ENCODE results near the gene KIAA0825. TPM values are rescaled to one million over a fixed set of nuclear protein-coding genes. Genes with fewer than 3 reads are reported as not detected.

Gene KIAA0825
- total RNA-seq, 2 donors from 2014 or later = 2.6 to 3.0 TPM

GRCh38 chr5:94470802-94471201 lies 147.6 kb downstream of the KIAA0825 start:
- DNase-seq = no peak
- Mint-ChIP-seq H3K27ac (no peak overlapping the region), H3K4me1 (no peaks in the 10 kb centered on the region), H3K4me3 (no peak overlapping the region), H3K36me3 (ENCODE audit: low read depth) (no peaks in the 10 kb centered on the region), H3K27me3 (no peaks in the 10 kb centered on the region)
- no peaks in the 10 kb centered on the region for H3K9me3 ChIP-seq (ENCODE audit: control insufficient read depth, low read length, poor library complexity, severe bottlenecking)
- no peak for ATAC-seq

DNA sequence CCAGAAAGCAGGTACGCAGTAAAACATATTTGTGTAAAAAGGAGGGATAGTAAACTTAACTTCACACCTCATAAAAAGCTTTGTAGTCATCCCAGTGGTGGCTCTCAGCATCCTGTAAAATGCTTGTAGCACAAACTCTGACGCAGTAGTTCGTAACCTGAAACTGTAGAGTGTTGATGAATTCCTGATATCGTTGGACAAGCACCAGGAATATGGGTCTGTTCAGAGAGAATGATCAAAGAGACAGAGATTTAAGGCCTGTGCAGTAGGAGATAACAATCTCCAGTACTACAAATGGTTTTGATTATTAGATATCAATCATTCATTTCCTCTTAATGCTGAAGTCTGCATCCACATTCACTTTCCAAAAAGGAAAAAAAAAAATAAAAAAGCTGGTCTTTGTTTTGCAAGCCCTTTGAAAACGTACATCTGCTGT lies 148.5 kb downstream of the KIAA0825 start:
- no peak for ATAC-seq
- no peaks in the 10 kb centered on the region for H3K27me3 Mint-ChIP-seq
- no peak for DNase-seq
- no peaks in the 10 kb centered on the region for H3K4me1 Mint-ChIP-seq
- H3K36me3 Mint-ChIP-seq (ENCODE audit: low read depth) = no peaks in the 10 kb centered on the region
- H3K9me3 ChIP-seq (ENCODE audit: control insufficient read depth, low read length, poor library complexity, severe bottlenecking) = no peaks in the 10 kb centered on the region
- H3K27ac Mint-ChIP-seq = no peak overlapping the region
- H3K4me3 Mint-ChIP-seq = no peak overlapping the region

DNA sequence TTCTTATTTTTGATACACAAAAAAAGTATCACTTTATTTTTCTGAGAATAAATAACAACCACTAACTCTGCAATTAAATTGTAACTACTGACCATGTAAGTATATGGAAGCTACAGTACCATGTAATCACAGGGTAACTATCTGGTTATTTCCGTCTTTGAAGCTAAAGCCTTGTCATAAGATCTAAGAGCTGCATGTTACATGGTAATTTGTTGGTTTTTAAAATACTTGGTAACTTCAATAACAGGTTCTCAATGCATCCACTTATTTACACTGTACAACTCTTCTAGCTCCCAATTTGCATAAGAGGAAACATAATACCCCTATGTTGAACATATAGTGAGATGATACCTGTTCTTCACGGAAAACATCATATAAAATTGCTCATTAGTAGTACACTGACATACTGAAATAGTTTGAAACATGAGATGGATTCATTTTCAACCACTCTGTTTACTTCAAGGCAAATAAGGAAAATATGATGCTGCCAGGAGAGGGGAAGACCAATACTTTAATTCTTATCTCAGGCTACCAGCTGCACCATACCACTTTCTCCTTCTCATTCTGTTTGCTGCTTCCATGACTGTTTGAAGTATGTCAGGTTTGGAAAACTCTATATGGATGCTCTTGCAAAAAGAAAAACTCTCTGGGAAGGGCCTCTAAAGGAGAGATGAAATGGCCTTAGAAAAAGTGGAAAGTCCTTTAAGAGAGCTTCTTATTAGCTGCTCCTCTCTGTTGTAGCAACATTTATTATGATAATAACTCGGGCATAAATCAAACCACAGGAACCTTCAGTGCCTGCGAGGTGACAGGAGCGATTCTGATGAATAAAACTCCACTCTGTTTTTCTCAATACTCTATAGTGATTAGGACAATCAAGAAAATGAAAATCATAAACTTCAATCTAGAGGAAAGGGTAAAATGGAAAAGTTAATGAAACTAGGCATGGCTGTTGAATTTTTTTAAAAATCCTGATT lies 150.2 kb downstream of the KIAA0825 start:
- Mint-ChIP-seq H3K27ac (no peak overlapping the region), H3K27me3 (no peaks in the 10 kb centered on the region), H3K4me1 (no peaks in the 10 kb centered on the region), H3K4me3 (no peak overlapping the region), H3K36me3 (ENCODE audit: low read depth) (no peaks in the 10 kb centered on the region)
- H3K9me3 ChIP-seq (ENCODE audit: control insufficient read depth, low read length, poor library complexity, severe bottlenecking) = no peaks in the 10 kb centered on the region
- no peak for DNase-seq
- no peak for ATAC-seq

GRCh38 chr5:94467346-94467953 lies 151.0 kb downstream of the KIAA0825 start:
- ATAC-seq (no peak), DNase-seq (no peak)
- H3K9me3 ChIP-seq (ENCODE audit: control insufficient read depth, low read length, poor library complexity, severe bottlenecking) = no peaks in the 10 kb centered on the region
- Mint-ChIP-seq H3K4me3 (no peak overlapping the region), H3K4me1 (no peaks in the 10 kb centered on the region), H3K36me3 (ENCODE audit: low read depth) (no peaks in the 10 kb centered on the region), H3K27me3 (no peaks in the 10 kb centered on the region), H3K27ac (no peak overlapping the region)

- DNase-seq (no peak), ATAC-seq (no peak)
- Mint-ChIP-seq H3K36me3 (ENCODE audit: low read depth) (no peaks in the 10 kb centered on the region), H3K4me3 (no peak overlapping the region), H3K27me3 (no peaks in the 10 kb centered on the region), H3K4me1 (no peaks in the 10 kb centered on the region), H3K27ac (no peak overlapping the region)
- no peaks in the 10 kb centered on the region for H3K9me3 ChIP-seq (ENCODE audit: control insufficient read depth, low read length, poor library complexity, severe bottlenecking)
Measured at GRCh38 chr5:94463739-94464138, 154.7 kb downstream of the KIAA0825 start.

- Mint-ChIP-seq H3K27me3 (no peaks in the 10 kb centered on the region), H3K4me3 (no peak overlapping the region), H3K4me1 (no peaks in the 10 kb centered on the region), H3K36me3 (ENCODE audit: low read depth) (no peaks in the 10 kb centered on the region), H3K27ac (no peak overlapping the region)
- H3K9me3 ChIP-seq (ENCODE audit: control insufficient read depth, low read length, poor library complexity, severe bottlenecking) = no peaks in the 10 kb centered on the region
- no peak for ATAC-seq
- no peak for DNase-seq
Measured at GRCh38 chr5:94461131-94461530, 157.3 kb downstream of the KIAA0825 start.

DNA sequence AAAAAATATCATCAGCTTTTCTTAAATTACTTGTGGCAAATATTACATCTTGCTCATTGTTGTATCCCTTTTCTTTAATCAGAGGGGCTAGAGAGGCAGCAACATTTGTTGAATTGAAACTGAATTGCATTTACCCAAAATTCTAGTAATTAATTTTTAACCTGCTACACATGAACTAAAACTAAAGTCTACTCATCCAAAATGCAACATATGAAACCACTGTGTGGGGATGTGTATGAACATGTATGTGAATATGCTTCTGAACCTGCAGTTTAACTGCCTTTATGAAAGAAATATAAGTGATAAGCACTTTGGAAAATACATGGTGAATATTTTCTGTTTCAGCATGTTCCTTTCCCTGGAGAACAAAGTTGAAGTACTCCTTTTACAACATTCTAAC lies 158.5 kb downstream of the KIAA0825 start:
- H3K4me3 Mint-ChIP-seq = no peak overlapping the region
- no peaks in the 10 kb centered on the region for H3K27me3 Mint-ChIP-seq
- ATAC-seq (no peak), DNase-seq (no peak)
- H3K36me3 Mint-ChIP-seq (ENCODE audit: low read depth) = no peaks in the 10 kb centered on the region
- H3K27ac Mint-ChIP-seq = no peak overlapping the region
- H3K9me3 ChIP-seq (ENCODE audit: control insufficient read depth, low read length, poor library complexity, severe bottlenecking) = no peaks in the 10 kb centered on the region
- H3K4me1 Mint-ChIP-seq = no peaks in the 10 kb centered on the region

DNA sequence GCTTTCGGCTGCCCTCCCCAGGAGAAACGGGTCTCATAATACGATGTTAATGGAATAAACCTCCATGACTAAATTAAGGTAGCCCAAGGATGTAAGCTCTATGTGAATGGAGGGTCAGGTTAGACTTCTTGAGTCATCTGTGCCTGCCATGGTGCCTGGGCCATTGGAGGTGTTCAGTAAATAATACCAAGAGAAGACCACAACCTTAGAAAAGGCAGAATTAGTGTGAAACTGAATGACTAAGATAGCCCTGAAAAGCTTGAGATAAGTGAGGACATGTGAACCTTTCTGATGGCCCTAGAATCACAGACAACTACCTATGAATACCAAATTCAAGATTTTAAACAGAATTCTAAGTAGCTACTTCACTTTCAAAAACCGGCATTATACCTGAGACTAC lies 160.6 kb downstream of the KIAA0825 start:
- no peak overlapping the region for H3K4me3 Mint-ChIP-seq
- no peaks in the 10 kb centered on the region for H3K36me3 Mint-ChIP-seq (ENCODE audit: low read depth)
- H3K27me3 Mint-ChIP-seq = no peaks in the 10 kb centered on the region

GRCh38 chr5:94445726-94446125 lies 172.7 kb downstream of the KIAA0825 start:
- no peak for DNase-seq
- Mint-ChIP-seq H3K36me3 (ENCODE audit: low read depth) (no peaks in the 10 kb centered on the region), H3K4me3 (no peak overlapping the region), H3K4me1 (no peaks in the 10 kb centered on the region), H3K27ac (no peak overlapping the region), H3K27me3 (no peaks in the 10 kb centered on the region)
- no peak for ATAC-seq
- H3K9me3 ChIP-seq (ENCODE audit: control insufficient read depth, low read length, poor library complexity, severe bottlenecking) = no peaks in the 10 kb centered on the region

More for the DNA sequence above, 160.6 kb downstream of the KIAA0825 start:
- H3K4me1 Mint-ChIP-seq = no peaks in the 10 kb centered on the region
- ATAC-seq (no peak), DNase-seq (no peak)
- no peaks in the 10 kb centered on the region for H3K9me3 ChIP-seq (ENCODE audit: control insufficient read depth, low read length, poor library complexity, severe bottlenecking)
- H3K27ac Mint-ChIP-seq = no peak overlapping the region

DNA sequence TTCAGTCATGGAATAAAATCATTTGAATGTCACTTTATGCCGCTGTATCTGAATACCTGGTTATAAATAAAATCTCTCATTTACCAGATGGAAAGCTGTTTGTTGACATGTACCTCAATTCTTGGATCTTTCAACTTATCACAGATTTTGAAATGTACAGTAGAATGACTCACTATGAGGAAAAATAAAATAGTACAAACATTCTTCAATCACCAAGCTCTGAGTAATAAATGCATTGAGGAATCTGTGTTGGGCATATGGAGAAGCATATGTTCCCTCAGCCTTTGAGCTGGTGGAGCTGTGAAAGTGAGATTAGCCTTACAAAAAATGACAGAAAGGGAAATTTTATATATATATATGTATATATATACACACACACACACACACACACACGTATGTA lies 175.4 kb downstream of the KIAA0825 start:
- Mint-ChIP-seq H3K27me3 (no peaks in the 10 kb centered on the region), H3K4me1 (no peaks in the 10 kb centered on the region), H3K4me3 (no peak overlapping the region), H3K36me3 (ENCODE audit: low read depth) (peaks cover 2% of the 10 kb centered on the region), H3K27ac (no peak overlapping the region)
- no peaks in the 10 kb centered on the region for H3K9me3 ChIP-seq (ENCODE audit: control insufficient read depth, low read length, poor library complexity, severe bottlenecking)
- no peak for DNase-seq
- no peak for ATAC-seq

DNA sequence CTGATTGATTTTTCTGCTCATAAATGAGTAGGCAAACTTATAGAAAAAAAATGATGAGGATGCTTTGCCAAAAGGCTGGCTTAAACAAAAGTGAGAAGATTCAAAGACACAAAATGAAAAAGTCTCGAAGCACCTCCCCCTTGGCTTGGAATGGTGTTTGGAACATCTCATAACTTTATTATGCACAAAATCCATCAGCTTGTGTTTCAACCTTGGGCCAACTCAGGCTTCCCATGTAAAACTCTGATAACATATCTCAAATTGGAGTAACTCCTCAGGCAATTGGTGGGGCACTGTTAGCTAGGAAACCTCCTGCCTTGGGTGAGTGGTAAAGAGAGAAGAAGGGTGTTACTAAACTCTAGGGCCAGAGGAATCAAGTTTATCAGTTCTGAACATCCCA lies 176.3 kb downstream of the KIAA0825 start:
- no peaks in the 10 kb centered on the region for H3K4me1 Mint-ChIP-seq

DNA sequence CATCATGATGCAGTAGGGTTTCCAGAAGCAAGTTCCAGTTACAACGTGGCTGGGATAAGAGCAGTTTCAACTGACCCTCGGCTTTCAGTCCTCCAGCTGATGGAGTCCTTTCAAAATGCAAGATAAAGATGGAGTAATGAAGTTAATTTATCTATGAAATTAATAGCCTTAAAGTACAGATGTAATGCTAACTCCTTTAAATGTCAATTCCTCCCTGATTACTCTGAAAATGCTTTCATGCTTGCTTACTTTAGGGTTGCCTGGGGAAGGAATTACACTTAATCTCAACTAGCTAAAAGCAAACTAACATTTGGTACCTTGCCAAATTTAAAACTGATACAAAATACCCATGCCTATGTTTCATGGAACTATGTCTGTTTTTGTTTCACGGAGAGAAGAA lies 178.4 kb downstream of the KIAA0825 start:
- H3K27me3 Mint-ChIP-seq = no peaks in the 10 kb centered on the region
- H3K4me3 Mint-ChIP-seq = no peak overlapping the region
- H3K27ac Mint-ChIP-seq = no peak overlapping the region
- DNase-seq = no peak
- no peak for ATAC-seq
- no peaks in the 10 kb centered on the region for H3K4me1 Mint-ChIP-seq
- no peaks in the 10 kb centered on the region for H3K9me3 ChIP-seq (ENCODE audit: control insufficient read depth, low read length, poor library complexity, severe bottlenecking)
- peaks cover 2% of the 10 kb centered on the region for H3K36me3 Mint-ChIP-seq (ENCODE audit: low read depth)

More for the DNA sequence above, 176.3 kb downstream of the KIAA0825 start:
- Mint-ChIP-seq H3K4me3 (no peak overlapping the region), H3K36me3 (ENCODE audit: low read depth) (peaks cover 2% of the 10 kb centered on the region), H3K27ac (no peak overlapping the region), H3K27me3 (no peaks in the 10 kb centered on the region)
- no peaks in the 10 kb centered on the region for H3K9me3 ChIP-seq (ENCODE audit: control insufficient read depth, low read length, poor library complexity, severe bottlenecking)
- ATAC-seq (no peak), DNase-seq (no peak)

DNA sequence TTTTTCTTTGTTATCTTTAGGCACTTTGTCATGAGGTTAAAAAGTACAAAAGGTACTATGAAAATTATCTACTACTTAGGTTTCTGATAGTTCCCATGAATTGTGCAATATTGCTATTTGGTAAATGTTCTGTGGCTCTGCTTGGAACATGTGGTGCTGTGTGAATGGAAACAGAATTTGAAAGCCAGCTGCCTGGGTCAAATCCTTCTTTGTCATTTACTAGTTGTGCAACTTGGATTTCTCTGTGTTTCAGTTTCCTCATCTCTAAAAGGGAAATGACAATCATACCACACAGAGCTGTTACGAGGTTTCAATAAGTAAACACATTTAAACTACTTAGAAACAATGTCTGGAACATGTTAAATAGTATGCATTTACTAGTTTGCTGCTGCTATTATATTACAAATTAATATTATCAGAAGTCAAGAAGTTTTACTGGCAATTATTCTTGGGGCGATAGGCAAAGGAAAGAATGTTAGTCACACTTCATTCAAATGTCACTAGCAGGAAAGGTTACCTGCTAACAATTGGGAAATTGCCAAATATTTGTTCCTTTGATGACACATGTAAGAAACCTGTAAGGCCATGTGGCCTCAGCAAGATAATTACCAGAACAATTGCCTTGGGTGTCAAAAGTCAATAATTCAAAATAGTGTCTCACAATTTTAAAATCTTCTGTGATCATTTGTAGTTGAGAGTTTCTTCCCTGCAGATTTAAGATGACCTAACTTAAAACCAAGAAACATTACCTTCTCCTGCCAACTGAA lies 184.8 kb downstream of the KIAA0825 start:
- Mint-ChIP-seq H3K36me3 (ENCODE audit: low read depth) (no peaks in the 10 kb centered on the region), H3K4me1 (no peaks in the 10 kb centered on the region), H3K27me3 (no peaks in the 10 kb centered on the region), H3K4me3 (no peak overlapping the region), H3K27ac (no peak overlapping the region)
- no peak for ATAC-seq
- no peaks in the 10 kb centered on the region for H3K9me3 ChIP-seq (ENCODE audit: control insufficient read depth, low read length, poor library complexity, severe bottlenecking)
- DNase-seq = no peak
